Endothelial cell (in vitro differentiated cells): ENCODE measurements around the gene CBR3. TPM values are rescaled to one million over a fixed set of nuclear protein-coding genes. Genes with fewer than 3 reads are reported as not detected.

ENCODE experiments used
- DNase-seq: peaks from one replicate; pipeline ENCODE4 v3.0.0; 2021; ENCODE audit warnings: low spot score
- H3K27ac Mint-ChIP-seq: one replicate; pipeline ENCODE4 v1.8.0; 2021; ENCODE audit warnings: mixed read lengths, inconsistent platforms; ENCODE audit not compliant: unreplicated experiment
- H3K27me3 Mint-ChIP-seq: one replicate; pipeline ENCODE4 v1.8.0; 2021; ENCODE audit warnings: mild to moderate bottlenecking, moderate library complexity, mixed read lengths, inconsistent platforms; ENCODE audit not compliant: unreplicated experiment
- H3K36me3 Mint-ChIP-seq: one replicate; pipeline ENCODE4 v1.8.0; 2021; ENCODE audit warnings: mild to moderate bottlenecking, low read depth, mixed read lengths, inconsistent platforms; ENCODE audit not compliant: unreplicated experiment
- H3K4me1 Mint-ChIP-seq: one replicate; pipeline ENCODE4 v1.8.0; 2021; ENCODE audit warnings: mild to moderate bottlenecking, mixed read lengths, inconsistent platforms; ENCODE audit not compliant: unreplicated experiment
- H3K4me3 Mint-ChIP-seq: one replicate; pipeline ENCODE4 v1.8.0; 2021; ENCODE audit warnings: mild to moderate bottlenecking, mixed read lengths, inconsistent platforms; ENCODE audit not compliant: unreplicated experiment
- H3K9me3 Mint-ChIP-seq: one replicate; pipeline ENCODE4 v1.8.0; 2021; ENCODE audit warnings: mixed read lengths, inconsistent platforms; ENCODE audit not compliant: unreplicated experiment
- total RNA-seq: library from RNA; stranded (reverse); fragmentation: NEBNext Ultra II Directional; extraction: Animal tissue kit (Norgen Biotek cat#: 25700); gene quantifications from one replicate; pipeline ENCODE4 v1.2.1, GENCODE V29; 2021; ENCODE audit not compliant: unreplicated experiment
- TF ChIP-seq, protein P1 (sequence below): fragments of 200-600 bp; sonication (generic); IDR thresholded peaks from one replicate; pipeline ENCODE4 v1.5.0; 2021; ENCODE audit warnings: antibody characterized with exemption; ENCODE audit not compliant: unreplicated experiment

Gene CBR3
- total RNA-seq, 1 donor from 2014 or later: 0.38 TPM

DNA sequence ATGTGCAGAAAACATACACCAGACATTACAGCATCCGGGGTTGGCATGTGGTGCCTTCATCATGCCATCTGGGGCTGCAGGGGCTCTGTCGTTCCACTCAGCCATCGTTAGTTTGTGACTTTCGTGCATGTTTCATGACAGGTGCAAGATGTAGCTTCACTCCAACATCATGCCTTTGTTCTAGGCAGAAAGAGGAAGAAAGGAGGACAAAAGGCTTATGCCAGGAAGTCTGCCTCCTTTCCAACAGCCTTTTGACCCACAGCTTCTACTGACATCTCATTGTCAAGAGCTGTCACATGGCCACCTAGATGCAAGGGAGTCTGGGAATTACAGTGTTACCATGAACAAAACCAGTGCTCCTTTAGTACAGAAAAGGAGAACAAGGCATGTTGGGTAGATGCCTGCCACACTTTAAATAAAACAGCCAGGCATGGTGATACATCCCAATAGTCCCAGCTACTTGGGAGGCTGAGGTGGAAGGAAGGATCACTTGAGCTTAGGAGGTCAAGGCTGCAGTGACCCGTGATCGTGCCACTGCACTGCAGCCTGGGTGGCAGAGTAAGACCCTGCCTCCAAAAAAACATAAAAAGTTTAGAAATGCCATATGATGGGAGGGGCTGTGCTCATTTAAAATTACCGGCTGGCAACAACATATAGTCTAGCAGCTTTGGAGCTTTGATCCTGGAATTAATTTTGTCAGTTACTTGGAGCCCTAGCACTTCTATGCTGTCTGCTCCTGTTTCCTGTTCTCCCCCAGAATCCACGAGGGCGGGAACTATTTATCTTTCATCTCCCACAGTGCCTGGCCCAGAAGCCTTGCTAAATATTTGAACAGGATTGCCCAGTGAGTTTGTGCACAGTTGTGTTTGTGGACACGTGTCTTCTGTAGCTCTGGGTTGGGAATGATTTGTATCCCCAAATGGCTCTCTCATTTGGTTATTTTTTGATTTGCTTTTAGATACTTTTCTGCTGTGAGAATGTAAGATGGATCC lies 29.2 kb downstream of the CBR3 start:
- H3K4me1 Mint-ChIP-seq: peaks cover 8% of the 10 kb centered on the region
- H3K36me3 Mint-ChIP-seq: no peaks in the 10 kb centered on the region
- TF ChIP-seq, protein P1, sequence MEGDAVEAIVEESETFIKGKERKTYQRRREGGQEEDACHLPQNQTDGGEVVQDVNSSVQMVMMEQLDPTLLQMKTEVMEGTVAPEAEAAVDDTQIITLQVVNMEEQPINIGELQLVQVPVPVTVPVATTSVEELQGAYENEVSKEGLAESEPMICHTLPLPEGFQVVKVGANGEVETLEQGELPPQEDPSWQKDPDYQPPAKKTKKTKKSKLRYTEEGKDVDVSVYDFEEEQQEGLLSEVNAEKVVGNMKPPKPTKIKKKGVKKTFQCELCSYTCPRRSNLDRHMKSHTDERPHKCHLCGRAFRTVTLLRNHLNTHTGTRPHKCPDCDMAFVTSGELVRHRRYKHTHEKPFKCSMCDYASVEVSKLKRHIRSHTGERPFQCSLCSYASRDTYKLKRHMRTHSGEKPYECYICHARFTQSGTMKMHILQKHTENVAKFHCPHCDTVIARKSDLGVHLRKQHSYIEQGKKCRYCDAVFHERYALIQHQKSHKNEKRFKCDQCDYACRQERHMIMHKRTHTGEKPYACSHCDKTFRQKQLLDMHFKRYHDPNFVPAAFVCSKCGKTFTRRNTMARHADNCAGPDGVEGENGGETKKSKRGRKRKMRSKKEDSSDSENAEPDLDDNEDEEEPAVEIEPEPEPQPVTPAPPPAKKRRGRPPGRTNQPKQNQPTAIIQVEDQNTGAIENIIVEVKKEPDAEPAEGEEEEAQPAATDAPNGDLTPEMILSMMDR: no peak
- no peaks in the 10 kb centered on the region for H3K9me3 Mint-ChIP-seq
- H3K4me3 Mint-ChIP-seq: no peak overlapping the region
- H3K27ac Mint-ChIP-seq: no peak overlapping the region
- no peak for DNase-seq
- H3K27me3 Mint-ChIP-seq: peaks cover 1% of the 10 kb centered on the region

- H3K27ac Mint-ChIP-seq: no peak overlapping the region
- no peak overlapping the region for H3K4me3 Mint-ChIP-seq
- H3K36me3 Mint-ChIP-seq: peaks cover 6% of the 10 kb centered on the region
- H3K27me3 Mint-ChIP-seq: peaks cover 1% of the 10 kb centered on the region
- TF ChIP-seq, protein P1: no peak
- H3K4me1 Mint-ChIP-seq: peaks cover 8% of the 10 kb centered on the region
- DNase-seq: no peak
- H3K9me3 Mint-ChIP-seq: no peaks in the 10 kb centered on the region
Observed at GRCh38 chr21:36165356-36165755, 30.5 kb downstream of the CBR3 start.

DNA sequence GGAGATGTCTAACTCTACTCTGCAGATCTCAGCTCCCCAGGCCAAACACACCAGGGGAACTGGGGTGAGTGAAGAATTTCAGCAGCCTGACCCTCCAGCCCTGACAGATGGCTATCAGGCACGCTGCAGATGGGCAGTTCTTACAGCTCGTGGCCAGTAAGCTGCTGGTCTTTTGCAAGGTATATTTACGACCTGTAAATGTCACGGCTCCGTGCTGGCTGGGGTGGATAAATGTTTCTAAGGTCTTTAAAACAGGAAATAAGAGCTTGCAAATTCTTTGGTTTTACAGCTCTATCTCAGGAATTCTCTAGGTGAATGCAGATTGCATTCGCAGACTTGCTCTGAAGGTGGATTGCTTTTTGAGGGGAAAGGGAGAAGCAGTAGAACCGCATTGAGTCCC lies 31.8 kb downstream of the CBR3 start:
- Mint-ChIP-seq H3K9me3 (no peaks in the 10 kb centered on the region), H3K36me3 (peaks cover 6% of the 10 kb centered on the region), H3K27me3 (no peaks in the 10 kb centered on the region), H3K4me3 (no peak overlapping the region), H3K4me1 (peaks cover 8% of the 10 kb centered on the region), H3K27ac (no peak overlapping the region)
- TF ChIP-seq, protein P1: no peak
- no peak for DNase-seq

DNA sequence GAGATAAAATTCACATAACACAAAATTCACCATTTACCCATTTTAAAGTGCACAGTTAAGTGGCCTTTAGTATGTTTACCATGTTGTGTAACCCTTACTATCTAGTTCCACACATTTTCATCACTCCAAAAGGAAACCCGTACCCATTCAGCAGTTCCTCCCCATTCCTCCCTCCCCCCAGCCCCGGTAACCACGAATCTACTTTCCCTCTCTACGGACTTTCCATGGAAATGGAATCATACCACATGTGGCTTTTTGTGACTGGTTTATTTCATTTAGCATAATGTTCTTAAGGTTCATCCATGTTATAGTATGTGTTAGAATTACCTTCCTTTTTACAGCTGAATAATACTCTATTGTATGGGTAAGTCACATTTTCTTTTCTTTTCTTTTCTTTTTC lies 32.7 kb downstream of the CBR3 start:
- TF ChIP-seq, protein P1: no peak
- Mint-ChIP-seq H3K36me3 (peaks cover 6% of the 10 kb centered on the region), H3K4me1 (peaks cover 8% of the 10 kb centered on the region), H3K4me3 (no peak overlapping the region), H3K27me3 (no peaks in the 10 kb centered on the region), H3K9me3 (no peaks in the 10 kb centered on the region), H3K27ac (no peak overlapping the region)
- DNase-seq: no peak

- TF ChIP-seq, protein P1: no peak
- DNase-seq: no peak
- H3K36me3 Mint-ChIP-seq: peaks cover 6% of the 10 kb centered on the region
- H3K4me3 Mint-ChIP-seq: no peak overlapping the region
- H3K9me3 Mint-ChIP-seq: no peaks in the 10 kb centered on the region
- no peaks in the 10 kb centered on the region for H3K27me3 Mint-ChIP-seq
- H3K27ac Mint-ChIP-seq: no peak overlapping the region
- H3K4me1 Mint-ChIP-seq: peaks cover 1% of the 10 kb centered on the region
Observed at GRCh38 chr21:36169470-36170128, 34.7 kb downstream of the CBR3 start.
